GM19328 (cell line): ENCODE results near the gene FAM110C.

ENCODE experiments used
- ATAC-seq: cut with Tn5 transposase; IDR thresholded peaks from one replicate; pipeline ENCODE4 v1.9.1; 2021; ENCODE audit warnings: mild to moderate bottlenecking, moderate library complexity; ENCODE audit not compliant: unreplicated experiment

The FAM110C gene

GRCh38 chr2:10222-10875 lies 36.0 kb downstream of the FAM110C start:
- ATAC-seq: no peak
